HG03139 (cell line): ENCODE data around the gene SLC6A18.

Experiments used
- ATAC-seq: cut with Tn5 transposase; IDR thresholded peaks from one replicate; pipeline ENCODE4 v1.9.1; 2021; ENCODE audit not compliant: unreplicated experiment

Gene SLC6A18

GRCh38 chr5:1186351-1187233 is 38.6 kb upstream of the SLC6A18 start:
- ATAC-seq: no peak

GRCh38 chr5:1187234-1187949 is 37.8 kb upstream of the SLC6A18 start:
- ATAC-seq: no peak

GRCh38 chr5:1187950-1188334 is 37.2 kb upstream of the SLC6A18 start:
- ATAC-seq: no peak

GRCh38 chr5:1188464-1188863 is 36.7 kb upstream of the SLC6A18 start:
- ATAC-seq: no peak

GRCh38 chr5:1189269-1189668 is 35.9 kb upstream of the SLC6A18 start:
- no peak for ATAC-seq

- ATAC-seq: no peak
These were observed 34.9 kb upstream of the SLC6A18 start for GRCh38 chr5:1190278-1190677.

- no peak for ATAC-seq
These were observed 34.3 kb upstream of the SLC6A18 start for GRCh38 chr5:1190837-1191239.

- no peak for ATAC-seq
These were observed 32.1 kb upstream of the SLC6A18 start for GRCh38 chr5:1192971-1193590.

- no peak for ATAC-seq
These were observed 31.6 kb upstream of the SLC6A18 start for GRCh38 chr5:1193591-1193985.

- ATAC-seq: no peak
These were observed 30.8 kb upstream of the SLC6A18 start for GRCh38 chr5:1194378-1194777.

GRCh38 chr5:1195439-1195838 is 29.7 kb upstream of the SLC6A18 start:
- ATAC-seq: no peak

- ATAC-seq: no peak
These were observed 29.3 kb upstream of the SLC6A18 start for GRCh38 chr5:1195916-1196315.

- no peak for ATAC-seq
These were observed 28.6 kb upstream of the SLC6A18 start for GRCh38 chr5:1196562-1196961.

- no peak for ATAC-seq
These were observed 27.1 kb upstream of the SLC6A18 start for GRCh38 chr5:1197876-1198666.

- ATAC-seq: no peak
These were observed 25.9 kb upstream of the SLC6A18 start for GRCh38 chr5:1199340-1199648.

- ATAC-seq: no peak
These were observed 25.3 kb upstream of the SLC6A18 start for GRCh38 chr5:1199649-1200494.

GRCh38 chr5:1200495-1201326 is 24.5 kb upstream of the SLC6A18 start:
- ATAC-seq: no peak

- no peak for ATAC-seq
These were observed 23.7 kb upstream of the SLC6A18 start, which contains the start of gene SLC6A19 for GRCh38 chr5:1201327-1202025. Gene SLC6A19, plus strand, starts transcription at chr5:1201595. Its CDS starts 56 bp downstream, at chr5:1201651.
